T-helper 2 cell (primary cell): ENCODE data around the gene BFSP2.
"Not testable (repeated sequence)": the region's sequence is repeated elsewhere in the genome, so short reads cannot be mapped to it uniquely, and the experiment has no call there.

Source experiments
- DNase-seq, 5 experiments: peaks; one replicate each; pipeline versions ENCODE4 v3.0.0 to v3.0.0-alpha.2; 2012 to 2022

BFSP2 gene

DNA sequence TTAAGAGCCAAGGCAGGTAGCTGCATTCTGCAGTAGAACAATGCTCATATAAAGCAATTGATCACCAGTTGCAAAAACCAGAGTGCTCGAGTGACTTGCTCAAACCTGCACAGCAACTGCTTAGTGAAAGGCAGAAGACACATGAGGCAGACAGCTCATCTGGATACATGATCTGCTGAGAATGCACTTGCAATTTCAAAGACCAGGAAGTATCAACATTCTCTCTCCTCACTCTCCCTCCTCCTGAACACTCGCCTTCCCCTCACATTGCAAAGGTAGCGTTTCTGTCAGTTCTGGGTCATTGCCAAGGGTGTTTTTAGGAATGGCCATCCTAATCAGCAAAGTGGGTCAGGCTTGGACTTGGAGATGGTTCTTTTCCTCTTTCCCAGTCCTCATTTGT lies 61.0 kb downstream of the BFSP2 start:
- DNase-seq = peak in 1 of 5 experiments; percentile 69

DNA sequence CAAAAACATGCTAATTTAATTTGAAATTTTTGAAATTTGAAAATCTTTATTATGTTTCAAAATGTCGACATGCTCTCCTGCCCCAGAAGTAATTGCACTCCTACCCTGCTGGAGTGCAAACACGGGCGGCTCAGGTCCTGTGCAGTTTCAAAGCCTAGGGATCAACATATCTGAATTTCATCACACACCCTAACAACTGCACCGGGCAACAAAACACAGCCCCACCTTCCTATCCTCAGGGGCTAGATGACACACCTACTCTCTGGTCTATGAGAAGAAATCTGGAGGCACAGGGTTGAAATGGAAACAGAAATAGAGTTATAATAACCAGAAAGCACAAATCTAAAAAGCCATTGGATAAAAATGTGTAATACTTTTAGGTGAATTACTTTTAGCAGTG lies 61.4 kb downstream of the BFSP2 start:
- DNase-seq = no peak

DNA sequence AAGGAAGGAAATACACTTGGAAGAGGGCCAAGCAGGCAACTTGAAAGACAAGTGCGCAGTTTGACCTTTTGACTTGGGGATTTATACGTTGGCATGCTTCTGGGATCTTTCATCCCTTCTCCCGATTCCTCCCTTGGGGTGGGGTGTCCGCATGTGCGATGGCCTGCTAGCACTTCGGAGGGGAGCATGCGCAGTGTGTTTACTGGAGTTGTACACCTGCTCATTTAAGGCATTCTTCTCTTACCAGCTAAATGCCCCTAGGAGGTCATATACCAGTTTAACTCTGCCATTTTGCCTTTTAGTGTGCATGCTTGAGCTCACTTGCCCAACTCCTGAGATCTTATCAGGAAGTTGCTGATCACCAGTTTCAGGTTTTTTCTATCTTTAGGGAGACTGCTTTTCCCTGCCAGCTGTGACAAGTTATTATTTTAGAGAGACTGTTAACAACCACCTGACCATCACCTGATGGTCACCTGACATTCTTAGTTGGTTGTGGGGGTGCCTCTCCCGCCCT lies 63.5 kb downstream of the BFSP2 start:
- no peak for DNase-seq

DNA sequence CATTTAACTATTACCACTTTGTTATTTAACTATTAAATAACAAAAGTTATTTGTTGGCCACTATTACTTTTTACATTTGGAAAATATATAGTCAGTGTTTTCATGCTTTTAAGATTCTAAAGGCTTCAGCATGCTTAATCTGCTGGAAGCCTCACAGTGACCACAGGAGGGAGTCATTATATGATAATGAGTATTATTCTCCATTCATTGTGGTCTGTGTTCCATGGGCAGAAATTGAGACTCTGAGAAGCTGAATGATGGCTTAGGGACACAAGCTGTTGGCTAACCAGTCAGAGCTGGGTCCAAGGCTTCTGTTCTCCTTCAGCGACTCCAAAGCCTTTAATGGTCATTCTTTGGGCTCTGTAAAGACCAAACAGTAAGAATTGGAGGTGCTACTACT lies 64.7 kb downstream of the BFSP2 start:
- no peak for DNase-seq

DNA sequence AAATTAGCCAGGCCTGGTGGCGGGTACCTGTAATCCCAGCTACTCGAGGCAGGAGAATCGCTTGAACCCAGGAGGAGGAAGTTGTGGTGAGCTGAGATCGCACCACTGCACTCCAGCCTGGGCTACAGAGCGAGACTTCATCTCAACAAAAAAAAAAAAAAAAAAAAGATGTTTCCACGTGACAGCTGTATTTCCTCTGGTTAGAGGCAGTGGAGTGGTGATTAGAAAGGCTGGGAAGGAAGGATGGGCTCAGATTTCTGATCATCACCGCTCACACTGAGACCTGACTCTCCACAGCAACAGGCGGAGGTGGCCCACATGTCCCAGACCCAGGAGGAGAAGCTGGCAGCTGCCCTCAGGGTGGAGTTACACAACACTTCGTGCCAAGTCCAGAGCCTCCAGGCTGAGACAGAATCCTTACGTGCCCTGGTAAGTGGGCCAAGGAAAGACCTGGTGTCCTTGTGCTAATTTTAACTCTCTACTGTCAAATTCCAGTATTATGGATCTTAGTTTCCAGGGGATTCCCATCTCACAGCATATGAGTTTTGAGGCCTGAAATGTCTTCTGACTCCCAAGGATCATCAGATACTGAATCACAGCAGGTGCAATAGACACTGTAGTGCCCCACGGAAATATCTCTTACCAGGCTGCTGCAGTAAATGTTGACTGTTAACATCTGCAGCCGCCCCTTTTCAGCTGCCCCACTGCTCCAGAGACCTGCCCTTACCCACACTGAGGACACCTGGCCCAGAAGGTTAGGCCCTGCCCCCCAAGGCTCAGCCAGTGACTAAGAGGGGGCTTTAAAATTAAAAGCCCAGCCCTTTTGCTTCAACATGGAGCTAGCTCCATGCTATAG lies 66.9 kb downstream of the BFSP2 start:
- peak in 1 of 5 experiments; percentile 53 for DNase-seq

DNA sequence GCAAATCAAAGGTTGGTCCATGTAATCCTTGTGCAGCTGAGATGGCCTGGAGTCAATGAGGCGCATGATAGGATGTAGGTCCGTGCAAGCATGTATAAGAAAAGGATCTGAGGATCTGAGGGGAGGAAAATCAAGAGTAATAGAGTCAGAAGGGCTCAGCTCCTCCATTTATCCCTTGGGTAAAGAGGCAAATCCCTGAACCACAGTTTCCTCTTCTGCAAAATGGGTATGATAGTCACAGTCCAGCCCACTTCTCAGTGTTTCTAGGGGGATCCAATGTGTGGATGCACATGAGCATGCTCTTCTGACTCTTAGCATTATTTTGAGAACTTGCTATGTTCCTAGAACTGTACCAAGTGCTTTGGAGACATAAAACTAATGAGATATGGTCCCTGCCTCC lies 67.9 kb downstream of the BFSP2 start:
- DNase-seq = no peak

DNA sequence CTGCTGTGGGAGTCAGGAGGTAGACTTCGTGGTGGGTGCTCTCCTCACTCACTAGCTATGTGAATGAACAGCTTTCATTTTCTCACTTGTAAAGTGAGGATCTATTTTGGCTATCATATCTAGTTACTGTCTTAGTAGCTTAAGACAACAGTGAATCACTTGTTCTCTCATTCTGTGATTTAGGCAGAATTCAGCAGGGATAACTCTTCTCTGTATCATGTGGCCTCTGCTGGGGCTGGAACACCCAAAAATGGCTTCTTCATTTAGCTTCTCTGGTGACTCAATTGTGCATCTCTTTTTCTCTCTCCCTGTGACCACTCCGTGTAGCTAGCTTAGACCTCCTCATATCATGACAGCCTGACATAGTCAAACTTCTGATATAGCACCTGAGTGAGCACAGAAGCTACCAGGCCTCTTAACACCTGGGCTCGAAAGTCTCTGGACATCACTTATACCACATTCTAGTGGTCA lies 68.4 kb downstream of the BFSP2 start:
- no peak for DNase-seq

DNA sequence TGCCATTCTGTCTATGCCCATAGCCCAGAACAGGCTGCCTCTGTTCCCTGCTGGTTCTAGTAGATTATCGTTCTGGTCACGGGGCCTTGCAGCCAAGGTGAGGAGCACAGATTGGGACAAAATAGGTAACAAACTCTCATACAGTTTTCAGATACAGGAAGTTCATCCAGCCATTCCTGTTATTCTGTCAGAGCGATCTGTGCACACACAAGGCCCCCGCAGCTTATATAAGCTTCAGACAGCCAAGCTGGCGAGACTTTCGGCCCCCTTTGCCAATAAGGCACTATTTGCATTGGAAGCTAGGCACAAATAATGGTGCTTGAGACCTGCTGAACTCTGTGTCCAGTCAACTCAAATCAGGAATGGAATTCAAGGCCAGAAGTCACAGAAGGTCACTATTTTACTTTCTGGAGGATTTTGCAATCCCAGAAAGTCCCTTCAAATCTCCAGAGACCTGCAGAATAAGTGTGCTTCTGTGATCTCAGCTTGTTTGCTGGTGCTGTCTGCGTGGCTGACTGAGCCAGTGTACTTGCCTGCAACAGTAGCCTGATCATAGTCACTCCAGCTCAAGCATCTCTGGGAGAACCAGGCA lies 69.4 kb downstream of the BFSP2 start:
- DNase-seq = no peak

DNA sequence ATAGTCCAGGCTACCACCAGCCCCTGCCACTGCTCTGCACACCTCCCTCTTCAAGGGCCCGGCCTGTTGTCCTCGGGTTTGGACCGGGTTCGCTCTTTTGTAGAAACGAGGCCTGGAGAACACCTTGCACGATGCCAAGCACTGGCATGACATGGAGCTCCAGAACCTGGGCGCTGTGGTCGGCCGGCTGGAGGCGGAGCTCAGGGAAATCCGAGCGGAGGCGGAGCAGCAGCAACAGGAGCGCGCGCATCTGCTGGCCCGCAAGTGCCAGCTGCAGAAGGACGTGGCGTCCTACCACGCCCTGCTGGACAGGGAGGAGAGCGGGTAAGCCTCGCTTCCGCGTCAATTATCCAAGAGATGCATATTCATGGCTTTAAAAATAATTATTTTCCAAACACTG lies 72.4 kb downstream of the BFSP2 start:
- no peak for DNase-seq

DNA sequence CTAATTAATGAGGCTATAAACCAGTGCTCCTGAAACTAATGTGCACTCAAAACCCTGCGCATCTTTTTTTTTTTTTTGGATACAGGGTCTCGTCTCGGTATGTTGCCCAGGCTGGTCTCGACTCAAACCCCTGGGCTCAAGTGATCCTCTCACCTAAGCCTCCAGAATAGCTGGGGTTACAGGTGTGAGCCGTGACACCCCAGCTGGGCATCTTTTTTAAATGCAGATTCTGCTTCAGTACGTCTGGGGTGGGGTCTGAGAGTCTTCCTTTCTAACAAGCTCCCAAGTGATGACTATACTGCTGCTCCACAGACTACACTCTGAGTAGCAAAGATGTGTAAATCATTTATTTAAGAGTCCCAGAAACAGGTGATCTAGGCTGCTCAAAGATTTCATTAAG lies 73.0 kb downstream of the BFSP2 start:
- no peak for DNase-seq

DNA sequence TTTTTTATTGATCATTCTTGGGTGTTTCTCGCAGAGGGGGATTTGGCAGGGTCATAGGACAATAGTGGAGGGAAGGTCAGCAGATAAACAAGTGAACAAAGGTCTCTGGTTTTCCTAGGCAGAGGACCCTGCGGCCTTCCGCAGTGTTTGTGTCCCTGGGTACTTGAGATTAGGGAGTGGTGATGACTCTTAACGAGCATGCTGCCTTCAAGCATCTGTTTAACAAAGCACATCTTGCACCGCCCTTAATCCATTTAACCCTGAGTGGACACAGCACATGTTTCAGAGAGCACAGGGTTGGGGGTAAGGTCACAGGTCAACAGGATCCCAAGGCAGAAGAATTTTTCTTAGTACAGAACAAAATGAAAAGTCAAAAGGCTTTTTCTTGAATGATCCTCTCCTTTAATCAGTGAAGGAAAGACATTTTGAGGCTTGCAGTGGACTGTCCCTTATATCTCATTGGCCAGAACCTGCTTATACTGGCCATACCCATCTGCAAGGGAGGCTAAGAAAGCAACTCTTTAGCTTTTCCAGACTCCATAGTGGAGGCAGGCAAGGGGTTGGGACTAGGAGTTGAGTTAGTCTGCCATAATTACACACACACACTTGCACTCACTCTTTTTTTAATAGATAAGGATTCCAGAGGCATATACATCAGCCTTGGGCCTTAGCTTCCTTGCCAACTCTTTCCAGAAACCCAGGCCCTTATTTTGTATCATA lies 73.8 kb downstream of the BFSP2 start:
- DNase-seq = not testable (repeated sequence)

DNA sequence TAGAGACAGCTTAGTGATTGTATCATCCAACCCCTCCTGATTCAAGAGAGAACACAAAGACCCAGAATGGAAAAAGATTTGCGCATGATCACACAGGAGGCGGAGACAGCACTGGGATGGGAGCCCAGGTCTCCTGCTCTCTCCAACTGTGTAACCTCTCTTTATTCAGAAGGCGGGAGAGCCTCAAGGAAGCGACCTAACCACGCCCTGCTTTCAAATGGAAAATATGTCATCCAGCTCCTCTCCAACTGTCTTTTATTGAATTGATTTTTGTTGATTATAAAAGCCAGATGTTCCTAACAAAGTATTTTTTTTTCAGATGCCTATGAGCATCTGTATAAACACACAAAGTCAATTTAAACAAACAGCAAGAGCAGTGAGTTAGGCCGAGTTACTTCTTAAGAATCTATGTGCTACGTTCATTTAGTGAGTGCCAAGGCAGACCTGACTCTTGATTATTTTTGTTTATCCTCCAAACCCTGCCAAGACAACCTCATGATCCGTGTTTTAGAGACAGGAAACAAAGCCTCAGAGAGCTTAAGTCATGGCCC lies 74.5 kb downstream of the BFSP2 start:
- DNase-seq = no peak

DNA sequence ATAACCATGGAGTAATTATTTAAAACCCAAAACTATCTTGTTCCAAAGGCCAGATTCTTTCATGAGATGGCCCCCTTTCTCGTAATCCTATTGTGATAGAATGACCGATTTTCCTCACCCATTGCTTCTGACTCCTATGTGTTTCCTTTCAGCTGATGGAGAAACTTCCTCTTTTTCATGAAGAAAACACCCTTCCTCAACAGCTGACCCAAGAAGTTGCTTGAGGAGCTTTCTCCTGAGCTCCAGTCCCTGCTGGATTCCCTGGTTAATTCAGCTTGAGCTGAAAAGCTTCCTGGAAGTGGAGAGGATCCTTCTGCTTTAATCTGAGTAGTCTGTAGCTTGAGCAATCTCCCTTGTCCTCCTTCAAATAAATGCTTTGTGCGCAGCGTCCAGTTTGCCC lies 75.0 kb downstream of the BFSP2 start:
- DNase-seq = no peak

DNA sequence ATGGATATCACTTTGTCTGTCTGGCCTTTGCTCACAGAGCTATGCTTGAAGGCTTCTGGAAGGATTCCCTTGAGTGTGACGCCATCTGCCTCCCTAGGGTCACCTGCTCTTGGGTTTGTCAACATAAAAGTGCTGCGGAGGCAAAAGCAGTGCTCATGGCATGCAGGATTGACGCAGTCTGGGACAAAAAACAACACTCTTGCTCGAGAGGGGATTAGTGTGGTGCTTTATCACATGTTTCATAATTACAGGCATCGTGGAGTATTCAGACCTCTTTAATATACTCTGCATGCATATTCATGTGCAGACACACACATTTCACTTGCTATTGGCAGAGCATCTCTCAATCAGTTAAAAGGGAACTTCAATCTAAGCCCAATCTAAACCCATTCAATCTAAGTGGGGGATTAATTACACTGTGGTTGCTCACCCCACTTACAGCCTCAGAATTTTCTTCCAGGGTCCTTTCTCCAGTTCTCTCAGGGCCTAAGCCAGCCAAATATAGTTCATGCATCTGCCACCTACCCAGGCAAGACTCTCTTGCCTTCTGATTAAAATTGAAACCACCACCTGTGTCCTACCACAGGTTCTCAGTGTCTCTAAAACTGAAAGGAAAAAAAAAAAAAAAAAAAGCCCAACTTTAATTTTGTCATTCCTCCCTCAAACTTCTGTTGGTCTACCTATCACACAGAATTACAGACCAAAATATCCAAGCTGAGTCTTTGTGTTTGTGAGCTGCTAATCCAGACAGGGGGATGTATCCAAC lies 75.6 kb downstream of the BFSP2 start:
- peak in 1 of 5 experiments; percentile 90 for DNase-seq

DNA sequence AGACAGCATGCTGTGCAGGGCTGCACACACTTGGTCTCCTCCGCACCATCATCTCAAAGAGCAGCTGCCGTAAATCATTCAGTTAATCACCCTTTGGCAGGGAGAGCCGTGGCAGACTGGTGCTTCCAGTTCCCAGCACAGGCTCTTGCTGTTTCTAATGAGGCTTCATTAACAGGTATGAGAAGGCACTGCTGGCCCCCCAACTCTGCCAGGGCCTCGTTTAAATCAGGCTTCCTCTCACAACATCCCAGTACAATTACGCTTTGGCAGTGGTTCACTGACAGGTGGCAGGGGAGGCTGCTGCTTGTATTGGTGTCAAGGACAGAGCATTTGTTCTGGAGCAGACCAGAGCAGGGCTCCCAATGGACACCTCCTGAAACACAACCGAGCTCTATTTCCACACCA lies 77.1 kb downstream of the BFSP2 start:
- no peak for DNase-seq

DNA sequence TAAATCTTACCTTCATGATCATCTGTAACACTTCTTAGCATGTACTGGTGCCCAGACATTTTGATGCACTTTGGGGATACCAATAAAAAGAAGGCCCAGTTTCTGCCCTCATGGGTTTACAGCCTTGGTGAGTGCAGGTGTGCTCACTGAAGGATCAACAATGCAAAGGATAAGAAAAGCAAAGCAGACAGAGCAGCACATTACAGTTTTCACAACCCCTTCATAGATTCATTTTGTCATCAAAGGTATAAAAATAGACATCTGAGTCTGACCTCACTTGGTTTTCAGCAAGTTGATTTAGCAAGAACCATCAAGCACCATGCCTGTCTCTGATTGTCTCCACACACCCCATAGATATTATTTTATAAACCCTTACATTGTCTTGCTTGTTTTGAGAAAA lies 77.6 kb downstream of the BFSP2 start:
- DNase-seq = no peak

DNA sequence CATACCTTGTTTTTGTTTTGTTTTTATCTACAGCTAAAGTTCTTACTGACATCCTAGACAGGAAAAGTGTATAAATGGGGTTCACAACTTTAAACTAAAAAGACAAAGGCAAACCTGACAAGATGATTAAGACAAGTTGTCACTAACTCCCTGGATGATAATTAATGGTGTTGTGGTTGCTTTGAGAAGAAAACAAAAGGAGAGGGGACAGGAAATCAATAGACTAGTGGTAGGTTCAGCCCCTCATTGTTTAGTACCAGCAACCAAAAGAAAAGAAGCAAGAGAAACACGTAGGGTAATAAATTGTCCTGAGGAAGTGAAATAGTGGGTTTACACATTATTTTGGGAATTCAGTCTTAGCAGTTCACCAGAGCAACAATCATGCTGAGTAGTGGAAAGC lies 78.8 kb downstream of the BFSP2 start:
- DNase-seq = no peak

DNA sequence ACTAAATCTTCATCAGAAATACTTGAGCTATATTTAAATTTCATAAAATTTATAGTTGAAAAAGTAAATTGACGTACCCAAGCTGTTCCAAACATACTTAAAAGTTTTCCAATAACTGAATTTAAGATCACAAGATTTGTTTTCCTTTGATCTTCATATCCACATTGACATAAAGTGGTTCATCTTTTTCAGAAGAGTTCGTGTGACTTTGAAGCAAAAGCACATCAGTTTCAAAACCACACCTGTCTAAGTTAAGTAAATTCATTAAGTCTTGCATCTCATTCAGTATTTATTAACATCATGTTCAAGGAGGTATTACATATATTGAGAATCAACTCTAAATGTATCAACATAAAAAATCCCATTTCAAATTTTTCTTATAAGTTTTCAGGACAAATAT lies 79.5 kb downstream of the BFSP2 start:
- DNase-seq = no peak

DNA sequence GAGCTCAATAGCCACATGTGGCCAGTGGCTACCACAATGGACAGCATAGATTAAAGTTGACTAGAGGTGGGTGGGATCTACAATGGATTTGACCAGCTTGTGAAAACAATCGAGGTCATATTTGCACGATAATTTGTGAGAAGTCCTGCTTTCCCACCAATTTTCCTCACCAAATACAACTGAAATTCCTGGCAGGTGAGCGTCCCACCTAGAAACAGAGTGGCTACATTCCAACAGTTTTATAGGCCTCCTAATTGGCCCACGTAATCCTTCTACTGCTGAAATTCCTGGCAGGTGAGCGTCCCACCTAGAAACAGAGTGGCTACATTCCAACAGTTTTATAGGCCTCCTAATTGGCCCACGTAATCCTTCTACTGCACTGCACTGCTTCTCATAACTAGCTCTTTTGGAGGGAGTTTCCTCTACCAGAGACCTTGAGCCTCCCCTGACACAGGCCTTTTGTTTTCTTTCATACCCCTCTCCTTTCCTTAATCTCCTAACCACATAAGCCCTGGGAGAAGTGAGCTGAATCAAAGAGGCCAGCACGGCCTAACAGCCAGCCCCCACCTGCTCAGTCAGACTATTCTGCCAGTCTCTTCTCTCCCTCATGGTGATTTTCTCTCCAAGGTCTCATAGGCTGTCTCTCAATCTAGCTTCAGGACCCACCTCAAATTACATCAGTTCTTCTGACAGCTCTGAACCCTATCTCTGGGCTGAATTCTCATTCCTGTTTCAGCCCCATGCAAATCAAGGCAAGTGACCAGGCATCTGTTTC lies 80.2 kb downstream of the BFSP2 start:
- no peak for DNase-seq

DNA sequence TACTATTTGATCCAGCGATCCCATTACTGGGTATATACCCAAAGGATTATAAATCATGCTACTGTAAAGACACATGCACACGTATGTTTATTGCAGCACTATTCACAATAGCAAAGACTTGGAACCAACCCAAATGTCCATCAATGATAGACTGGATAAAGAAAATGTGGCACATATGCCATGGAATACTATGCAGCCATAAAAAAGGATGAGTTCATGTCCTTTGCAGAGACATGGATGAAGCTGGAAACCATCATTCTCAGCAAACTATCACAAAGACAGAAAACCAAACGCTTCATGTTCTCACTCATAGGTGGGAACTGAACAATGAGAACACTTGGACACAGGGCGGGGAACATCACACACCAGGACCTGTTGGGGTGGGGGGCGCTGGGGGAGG lies 82.6 kb downstream of the BFSP2 start:
- DNase-seq = not testable (repeated sequence)

DNA sequence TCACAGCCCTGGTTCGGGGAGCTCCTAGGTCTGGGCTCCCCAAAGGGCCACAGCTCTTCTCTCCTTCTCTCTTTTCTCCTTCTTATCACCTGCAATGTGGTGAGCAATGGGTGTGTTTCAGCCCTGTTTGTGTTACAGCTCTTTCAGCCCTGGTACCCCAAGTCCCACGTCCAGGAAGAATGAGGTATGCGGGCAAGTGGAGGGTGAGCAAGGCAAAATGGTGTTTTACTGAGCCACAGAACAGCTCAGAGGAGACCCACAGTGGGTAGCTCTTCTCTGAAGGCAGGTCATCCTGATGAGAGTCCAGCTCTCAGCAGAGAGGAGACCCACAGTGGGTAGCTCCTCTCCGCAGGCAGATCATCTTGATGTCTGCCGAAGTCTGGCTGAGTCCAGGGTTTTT lies 86.8 kb downstream of the BFSP2 start:
- DNase-seq = no peak

DNA sequence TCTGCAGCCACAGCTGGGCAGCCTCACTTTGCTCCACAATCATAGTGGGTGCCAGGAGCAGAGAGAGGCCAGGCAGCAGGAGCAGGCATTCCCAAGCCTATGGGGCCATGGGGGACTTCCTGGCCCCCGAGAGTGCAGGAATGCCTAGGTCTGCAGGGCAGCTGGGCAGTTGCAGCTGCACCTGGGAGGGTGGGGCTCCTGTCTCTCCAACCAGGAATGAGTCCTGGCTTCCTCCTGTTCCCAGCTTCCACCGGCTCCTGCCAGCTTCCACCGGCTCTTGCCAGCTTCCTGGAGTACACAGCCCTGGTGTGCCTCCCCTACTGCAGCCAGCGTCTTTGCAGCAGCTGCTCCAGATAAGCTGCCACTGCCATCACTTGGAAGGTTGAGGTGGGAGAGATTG lies 87.3 kb downstream of the BFSP2 start:
- DNase-seq = no peak
